Measurements from ENCODE around the gene ST3GAL4. TPM values are rescaled to one million over a fixed set of nuclear protein-coding genes. Genes with fewer than 3 reads are reported as not detected.

The ST3GAL4 gene
- total RNA-seq, 1 donor from 2014 or later = 19.1 TPM

DNA sequence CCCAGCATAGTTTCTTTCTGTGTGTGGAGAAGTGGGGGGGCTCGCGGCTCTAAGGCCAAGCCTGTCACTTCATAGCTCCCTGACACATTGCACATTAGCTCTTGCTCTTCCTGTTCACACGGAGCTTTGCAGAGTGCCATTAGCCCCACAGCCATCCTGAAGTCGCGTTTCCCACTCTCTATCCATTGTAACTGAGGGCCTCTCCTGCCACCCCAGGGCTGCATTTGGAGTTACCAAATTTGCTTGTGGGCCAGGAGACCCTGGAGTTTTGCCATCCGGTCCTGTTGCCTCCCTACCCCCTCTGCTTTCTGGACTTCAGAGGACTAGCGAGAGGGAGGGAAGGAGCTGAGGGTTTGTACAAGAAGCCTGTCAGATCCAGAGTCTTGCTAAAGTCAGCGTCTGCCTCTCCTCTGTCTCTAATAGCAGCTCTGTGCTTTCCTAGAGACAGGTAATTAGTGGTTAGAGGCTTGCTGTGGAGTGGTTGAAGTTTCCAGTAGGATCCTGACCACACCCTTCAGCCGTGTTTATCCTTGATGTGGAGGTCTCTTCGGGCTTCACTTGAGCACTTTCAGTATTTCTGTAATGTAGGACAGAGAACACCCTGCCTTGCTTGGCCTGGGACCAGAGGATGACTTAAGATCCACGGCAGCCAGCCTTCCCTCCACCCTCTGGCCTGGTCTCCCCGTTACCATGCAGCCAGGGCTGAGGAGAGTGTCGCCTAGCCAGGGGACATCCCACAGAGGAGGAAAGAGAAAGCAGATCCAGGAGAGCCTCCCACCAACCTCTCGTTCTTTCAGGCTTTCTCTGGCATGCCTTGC is 37.5 kb upstream of the ST3GAL4 start:
- H3K36me3 Mint-ChIP-seq = peaks cover 31% of the 10 kb centered on the region
- TF ChIP-seq CTCF (conservative IDR thresholded peaks at IDR 0.05) = no peak
- no peak for DNase-seq (ENCODE audit: extremely low spot score, unreplicated experiment)
- no peak overlapping the region for H3K4me3 Mint-ChIP-seq
- H3K27ac Mint-ChIP-seq = no peak overlapping the region
- H3K4me1 Mint-ChIP-seq (ENCODE audit: unreplicated experiment) = peaks cover 36% of the 10 kb centered on the region
- peaks cover 7% of the 10 kb centered on the region for H3K9me3 Mint-ChIP-seq
- H3K27me3 Mint-ChIP-seq = no peaks in the 10 kb centered on the region

DNA sequence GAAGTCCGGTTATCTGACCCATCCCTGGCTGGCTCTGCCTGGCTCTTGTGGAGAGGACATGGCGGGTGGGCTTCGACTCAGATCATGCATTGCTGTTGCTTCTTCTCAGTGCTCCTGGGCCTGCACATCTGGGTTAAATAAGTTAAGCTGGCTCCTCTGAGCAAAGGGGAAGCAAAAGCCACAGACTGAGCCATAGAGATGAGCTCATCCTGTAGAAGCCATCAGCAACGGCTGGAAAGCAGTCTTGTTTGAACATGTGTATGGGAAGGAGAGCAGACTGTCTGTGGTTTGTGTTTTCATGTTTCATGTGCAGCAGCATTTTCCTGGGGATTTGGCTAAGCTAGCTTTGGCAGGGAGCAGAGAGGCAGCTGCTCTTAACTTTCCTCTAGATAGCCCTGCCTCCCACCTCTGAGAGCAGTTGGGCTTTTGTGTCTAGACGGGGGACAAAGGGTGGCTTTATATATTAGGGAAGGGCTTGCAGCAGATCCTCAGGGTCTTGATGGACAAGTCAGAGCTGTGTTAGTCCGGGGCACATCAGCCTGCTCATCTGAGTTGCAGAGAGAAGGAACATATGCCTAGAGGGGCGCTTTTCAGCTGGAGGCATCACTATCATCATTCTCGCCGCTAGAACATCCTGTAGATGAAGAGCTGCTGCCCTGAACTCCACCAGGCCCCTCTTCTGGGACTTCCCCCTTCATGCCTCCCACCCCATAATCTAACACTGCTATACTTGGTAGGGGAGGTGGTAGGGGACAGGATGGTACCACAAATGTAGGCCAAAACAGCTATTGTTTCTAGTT is 36.7 kb upstream of the ST3GAL4 start:
- H3K27me3 Mint-ChIP-seq = no peaks in the 10 kb centered on the region
- peaks cover 28% of the 10 kb centered on the region for H3K36me3 Mint-ChIP-seq
- peaks cover 29% of the 10 kb centered on the region for H3K4me1 Mint-ChIP-seq (ENCODE audit: unreplicated experiment)
- peak overlapping the region; percentile 18 for H3K4me3 Mint-ChIP-seq
- H3K9me3 Mint-ChIP-seq = peaks cover 7% of the 10 kb centered on the region
- no peak for DNase-seq (ENCODE audit: extremely low spot score, unreplicated experiment)
- TF ChIP-seq CTCF (conservative IDR thresholded peaks at IDR 0.05) = no peak
- H3K27ac Mint-ChIP-seq = peak overlapping the region; percentile 5

- peaks cover 24% of the 10 kb centered on the region for H3K36me3 Mint-ChIP-seq
- no peak overlapping the region for H3K27ac Mint-ChIP-seq
- H3K27me3 Mint-ChIP-seq = no peaks in the 10 kb centered on the region
- peaks cover 7% of the 10 kb centered on the region for H3K9me3 Mint-ChIP-seq
- TF ChIP-seq CTCF (conservative IDR thresholded peaks at IDR 0.05) = no peak
- no peak overlapping the region for H3K4me3 Mint-ChIP-seq
- peaks cover 29% of the 10 kb centered on the region for H3K4me1 Mint-ChIP-seq (ENCODE audit: unreplicated experiment)
- DNase-seq (ENCODE audit: extremely low spot score, unreplicated experiment) = no peak
Measured at GRCh38 chr11:126319374-126319740, 36.1 kb upstream of the ST3GAL4 start.

- peaks cover 20% of the 10 kb centered on the region for H3K4me1 Mint-ChIP-seq (ENCODE audit: unreplicated experiment)
- no peak overlapping the region for H3K4me3 Mint-ChIP-seq
- TF ChIP-seq CTCF (conservative IDR thresholded peaks at IDR 0.05) = no peak
Measured at GRCh38 chr11:126322996-126323395, 32.5 kb upstream of the ST3GAL4 start.

DNA sequence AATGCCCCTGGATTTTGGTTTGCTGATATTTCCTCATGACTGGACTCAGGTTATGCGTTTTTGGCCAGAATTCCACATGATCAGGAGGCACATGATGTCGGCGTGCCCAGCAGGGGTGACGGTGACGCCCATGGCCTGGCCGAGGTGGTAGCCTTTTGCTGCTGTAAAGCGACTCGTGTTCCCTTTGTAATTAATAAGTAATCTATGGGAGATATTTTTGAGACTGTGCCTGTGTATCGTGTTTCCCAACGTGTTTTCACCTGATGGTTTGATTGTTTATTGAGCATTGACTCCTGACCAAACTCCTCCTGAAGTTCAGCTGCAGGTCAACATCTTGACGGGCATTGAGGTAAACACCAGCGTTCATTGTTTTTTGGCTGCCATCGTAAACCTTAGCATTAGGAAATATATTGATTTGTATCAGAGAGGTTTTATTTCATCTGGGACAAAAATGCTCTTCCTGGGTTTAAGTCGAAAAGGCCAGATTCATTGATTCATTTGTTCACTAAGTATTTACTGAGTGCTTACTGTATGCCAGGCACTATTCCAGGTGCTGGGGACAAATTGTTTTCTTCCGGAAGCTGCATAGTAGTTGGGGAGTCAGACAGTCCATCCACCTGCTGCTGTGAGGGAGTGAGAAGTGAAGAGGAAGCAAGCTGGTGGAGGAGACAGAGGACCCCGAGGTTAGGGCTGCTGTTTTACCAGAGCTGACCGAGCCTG is 28.0 kb upstream of the ST3GAL4 start:
- H3K4me3 Mint-ChIP-seq = no peak overlapping the region
- no peaks in the 10 kb centered on the region for H3K9me3 Mint-ChIP-seq
- TF ChIP-seq CTCF (conservative IDR thresholded peaks at IDR 0.05) = no peak
- H3K4me1 Mint-ChIP-seq (ENCODE audit: unreplicated experiment) = peaks cover 9% of the 10 kb centered on the region
- H3K36me3 Mint-ChIP-seq = no peaks in the 10 kb centered on the region
- no peak overlapping the region for H3K27ac Mint-ChIP-seq
- no peaks in the 10 kb centered on the region for H3K27me3 Mint-ChIP-seq
- no peak for DNase-seq (ENCODE audit: extremely low spot score, unreplicated experiment)

More at GRCh38 chr11:126322996-126323395, 32.5 kb upstream of the ST3GAL4 start:
- Mint-ChIP-seq H3K9me3 (no peaks in the 10 kb centered on the region), H3K27ac (no peak overlapping the region), H3K36me3 (peaks cover 10% of the 10 kb centered on the region), H3K27me3 (no peaks in the 10 kb centered on the region)
- DNase-seq (ENCODE audit: extremely low spot score, unreplicated experiment) = no peak

All from type B pancreatic cell (in vitro differentiated cells).